A549 (cell line): ENCODE results near the gene SHH.

Experiments
- EHMT2 ChIP-seq: fragments of 200-600 bp; sonication (generic); IDR thresholded peaks from 2 replicates; pipeline ENCODE4 v1.6.1; 2016; ENCODE audit warnings: antibody characterized with exemption, low read depth, mild to moderate bottlenecking, moderate library complexity
- POLR2A ChIP-seq: IDR thresholded peaks from 2 replicates; pipeline ENCODE4 v1.6.1; 2012; ENCODE audit warnings: mild to moderate bottlenecking, low read length
- RNF2 ChIP-seq: fragments of 200-600 bp; sonication (generic); IDR thresholded peaks from 2 replicates; pipeline ENCODE4 v1.6.1; 2016; ENCODE audit warnings: low read depth, mild to moderate bottlenecking, antibody characterized with exemption, moderate library complexity, borderline replicate concordance
- TF ChIP-seq, protein P1 (sequence below): fragments of >200 bp; sonication (Bioruptor Twin); formaldehyde crosslinking; IDR thresholded peaks from 3 replicates; pipeline ENCODE4 v1.5.1; 2016

DNA sequence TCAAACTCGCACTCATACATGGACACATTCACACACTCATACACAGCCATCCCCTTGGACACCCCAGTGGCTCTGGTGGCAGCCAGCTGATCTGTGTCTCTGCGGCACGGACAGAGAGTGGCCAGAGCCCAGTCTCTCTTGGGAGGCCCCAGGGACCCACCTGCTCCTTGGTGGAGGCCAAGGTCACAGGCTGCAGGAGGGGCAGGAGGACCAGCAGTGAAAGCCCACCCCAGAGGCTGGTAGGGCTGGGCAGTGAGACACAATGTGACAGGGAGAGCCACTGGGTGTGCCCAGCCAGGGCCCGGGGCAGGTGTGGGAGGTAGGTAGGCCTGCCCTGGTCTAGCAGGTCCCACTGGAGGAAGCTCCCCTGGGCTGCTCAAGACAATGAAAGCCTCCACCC lies 18.5 kb downstream of the SHH start:
- TF ChIP-seq, protein P1, sequence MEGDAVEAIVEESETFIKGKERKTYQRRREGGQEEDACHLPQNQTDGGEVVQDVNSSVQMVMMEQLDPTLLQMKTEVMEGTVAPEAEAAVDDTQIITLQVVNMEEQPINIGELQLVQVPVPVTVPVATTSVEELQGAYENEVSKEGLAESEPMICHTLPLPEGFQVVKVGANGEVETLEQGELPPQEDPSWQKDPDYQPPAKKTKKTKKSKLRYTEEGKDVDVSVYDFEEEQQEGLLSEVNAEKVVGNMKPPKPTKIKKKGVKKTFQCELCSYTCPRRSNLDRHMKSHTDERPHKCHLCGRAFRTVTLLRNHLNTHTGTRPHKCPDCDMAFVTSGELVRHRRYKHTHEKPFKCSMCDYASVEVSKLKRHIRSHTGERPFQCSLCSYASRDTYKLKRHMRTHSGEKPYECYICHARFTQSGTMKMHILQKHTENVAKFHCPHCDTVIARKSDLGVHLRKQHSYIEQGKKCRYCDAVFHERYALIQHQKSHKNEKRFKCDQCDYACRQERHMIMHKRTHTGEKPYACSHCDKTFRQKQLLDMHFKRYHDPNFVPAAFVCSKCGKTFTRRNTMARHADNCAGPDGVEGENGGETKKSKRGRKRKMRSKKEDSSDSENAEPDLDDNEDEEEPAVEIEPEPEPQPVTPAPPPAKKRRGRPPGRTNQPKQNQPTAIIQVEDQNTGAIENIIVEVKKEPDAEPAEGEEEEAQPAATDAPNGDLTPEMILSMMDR: no peak
- no peak for TF ChIP-seq RNF2
- no peak for TF ChIP-seq EHMT2
- no peak for TF ChIP-seq POLR2A
